Stimulated activated naive CD4-positive, alpha-beta T cell (primary cell): ENCODE results near the gene RUNX1.

Experiments
- DNase-seq, 6 experiments: peaks; one replicate each; lab custom pipeline; 2025; lab: John Stamatoyannopoulos, UW

Gene RUNX1

DNA sequence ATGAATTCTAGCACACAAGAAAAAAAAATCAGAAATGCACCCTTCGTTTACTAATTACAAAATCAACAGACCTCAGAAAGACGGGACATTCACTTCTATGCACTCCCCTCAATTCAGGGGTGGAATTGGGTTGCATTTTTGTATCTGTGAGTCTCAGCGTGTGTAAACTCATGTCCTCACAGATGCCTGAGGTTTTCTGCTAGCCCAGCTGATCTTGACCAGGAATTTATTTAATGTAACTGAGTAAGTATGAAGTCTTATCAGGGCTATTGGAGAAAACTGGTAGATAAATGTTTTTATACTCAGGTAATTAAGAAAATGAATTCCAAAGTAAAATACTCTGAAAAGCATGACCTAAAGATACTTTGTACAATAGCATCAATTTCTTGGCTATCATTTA lies 167.7 kb downstream of the RUNX1 start:
- DNase-seq: no peak

DNA sequence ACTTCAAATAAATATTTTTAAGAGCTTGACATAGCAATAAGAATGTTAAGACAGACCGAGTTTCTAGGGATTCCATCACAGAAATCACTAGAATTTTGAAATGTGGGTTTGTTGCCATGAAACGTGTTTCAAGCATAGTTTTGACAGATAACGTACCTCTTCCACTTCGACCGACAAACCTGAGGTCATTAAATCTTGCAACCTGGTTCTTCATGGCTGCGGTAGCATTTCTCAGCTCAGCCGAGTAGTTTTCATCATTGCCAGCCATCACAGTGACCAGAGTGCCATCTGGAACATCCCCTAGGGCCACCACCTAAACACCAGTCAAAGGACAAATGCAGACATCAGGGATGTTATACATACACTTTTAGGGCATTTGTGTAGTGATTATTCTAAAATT lies 168.7 kb downstream of the RUNX1 start:
- DNase-seq: no peak

DNA sequence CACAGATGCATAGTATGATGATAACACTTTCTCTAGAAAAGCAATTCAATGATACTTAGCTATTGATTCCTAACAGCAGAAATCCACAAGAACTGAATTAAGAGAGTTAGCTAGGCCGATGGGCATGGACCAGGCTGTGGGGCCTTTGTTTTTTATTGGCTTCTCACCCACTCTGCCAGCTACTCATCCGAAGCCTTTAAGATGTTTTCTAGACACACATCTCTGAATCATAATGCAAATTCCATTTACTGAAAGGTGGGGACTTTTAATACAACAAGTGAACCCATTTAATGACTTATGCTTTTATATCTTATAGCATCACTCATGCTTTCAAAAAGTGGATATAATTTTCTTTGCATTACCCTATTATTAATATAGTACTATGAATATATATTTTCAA lies 170.2 kb downstream of the RUNX1 start:
- DNase-seq: no peak

DNA sequence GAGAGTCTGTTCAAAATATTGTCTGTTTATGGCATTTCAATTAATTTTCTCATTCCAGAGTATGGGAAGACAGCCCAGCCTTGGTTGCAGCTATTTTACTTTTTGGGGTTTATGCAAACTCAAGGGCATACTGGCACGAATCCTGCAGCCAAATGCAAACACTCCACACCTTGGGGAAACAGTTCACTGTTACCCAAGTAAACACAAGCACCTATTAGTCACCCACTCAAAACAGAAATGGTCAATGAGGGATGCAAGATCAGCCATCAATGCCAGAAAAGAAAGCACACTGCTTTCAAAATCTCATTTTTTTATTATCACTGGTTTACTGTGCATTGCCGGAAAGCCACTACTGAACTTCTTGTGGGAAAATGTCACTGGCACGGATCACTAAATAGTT lies 170.6 kb downstream of the RUNX1 start:
- no peak for DNase-seq

DNA sequence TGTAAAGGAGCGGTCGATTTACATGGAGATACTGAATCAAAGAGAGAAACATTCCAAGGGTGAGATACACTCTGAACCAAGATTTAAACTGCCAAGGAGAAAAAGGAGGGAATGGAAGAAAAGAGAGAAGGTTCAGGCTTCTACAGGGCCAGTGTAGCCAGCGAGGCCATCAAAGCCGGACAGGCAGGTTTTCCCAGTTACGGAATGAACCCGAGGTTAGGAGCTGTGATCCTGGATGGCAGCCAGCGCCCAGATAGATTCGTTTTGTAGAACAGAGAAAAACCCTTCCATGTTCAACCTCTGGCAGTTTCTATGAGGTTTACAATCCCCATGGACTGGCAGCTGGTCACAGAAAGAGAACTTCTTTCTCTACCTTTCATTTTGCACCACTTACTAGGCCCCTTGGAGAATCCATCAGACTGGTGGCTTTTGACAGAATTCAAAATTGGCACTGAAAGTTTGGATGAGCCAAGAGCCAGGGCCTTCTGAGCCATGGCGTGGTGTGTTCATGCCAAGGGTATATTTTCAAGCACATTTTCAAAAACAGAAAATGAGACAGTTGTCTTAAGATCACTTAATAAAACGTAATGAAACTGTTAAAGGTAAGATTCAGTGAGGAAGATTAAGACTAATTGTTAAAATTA lies 171.5 kb downstream of the RUNX1 start:
- no peak for DNase-seq

DNA sequence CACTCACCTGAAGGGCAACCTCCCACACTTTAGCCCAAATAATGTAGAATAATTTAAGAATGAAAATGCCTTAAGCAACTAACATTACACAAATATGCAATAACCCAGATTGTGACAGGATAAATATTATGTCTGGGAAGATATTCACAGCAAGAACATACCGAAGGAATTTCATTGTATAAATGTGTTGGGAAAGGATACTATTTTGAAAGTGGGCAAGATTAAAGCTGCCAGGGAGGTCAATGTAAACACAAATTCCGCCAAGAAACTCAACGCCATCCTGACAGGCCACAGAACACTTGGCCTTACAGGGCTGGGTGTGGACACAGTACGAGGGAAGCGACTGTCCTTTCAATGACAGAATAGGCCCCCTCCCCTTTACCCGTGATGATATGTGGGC lies 173.3 kb downstream of the RUNX1 start:
- no peak for DNase-seq

DNA sequence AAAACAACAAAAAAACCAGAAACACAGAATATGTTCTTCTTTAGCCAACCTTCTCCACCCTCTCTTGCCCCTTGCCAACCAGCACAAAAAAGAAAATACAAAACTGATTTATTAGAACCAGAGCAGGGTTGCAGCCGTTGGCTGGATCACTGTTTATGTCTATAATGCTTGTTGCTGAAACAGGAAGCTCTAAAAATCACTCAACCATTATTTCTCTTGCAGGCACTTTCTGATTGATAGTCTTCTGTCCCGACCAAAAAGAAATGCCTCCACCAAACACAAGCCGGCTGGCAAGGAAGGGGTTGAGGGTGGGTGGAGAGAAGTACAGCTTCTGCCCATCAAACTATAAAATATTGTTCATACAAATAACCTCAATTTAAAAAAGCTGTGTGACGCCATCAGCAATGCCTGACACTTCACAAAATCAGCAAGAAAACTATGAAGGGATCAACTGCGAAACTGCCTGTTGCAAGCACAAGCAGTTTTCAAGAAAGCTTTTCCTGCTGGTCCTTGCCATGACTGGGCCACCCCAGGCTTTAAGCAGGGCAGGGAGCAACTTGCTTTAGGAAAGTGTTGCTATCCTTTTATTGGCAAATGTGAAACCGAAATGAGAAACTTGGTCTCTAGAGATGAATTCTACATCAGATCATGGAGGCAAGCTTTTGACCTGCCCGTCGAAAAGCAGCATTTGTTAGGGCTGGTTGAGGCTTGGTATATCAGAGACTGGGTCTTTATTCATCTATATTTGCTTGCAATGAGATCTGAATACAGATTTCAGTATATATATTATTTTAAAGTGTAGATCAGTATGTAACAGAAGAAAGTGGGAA lies 174.2 kb downstream of the RUNX1 start:
- no peak for DNase-seq

DNA sequence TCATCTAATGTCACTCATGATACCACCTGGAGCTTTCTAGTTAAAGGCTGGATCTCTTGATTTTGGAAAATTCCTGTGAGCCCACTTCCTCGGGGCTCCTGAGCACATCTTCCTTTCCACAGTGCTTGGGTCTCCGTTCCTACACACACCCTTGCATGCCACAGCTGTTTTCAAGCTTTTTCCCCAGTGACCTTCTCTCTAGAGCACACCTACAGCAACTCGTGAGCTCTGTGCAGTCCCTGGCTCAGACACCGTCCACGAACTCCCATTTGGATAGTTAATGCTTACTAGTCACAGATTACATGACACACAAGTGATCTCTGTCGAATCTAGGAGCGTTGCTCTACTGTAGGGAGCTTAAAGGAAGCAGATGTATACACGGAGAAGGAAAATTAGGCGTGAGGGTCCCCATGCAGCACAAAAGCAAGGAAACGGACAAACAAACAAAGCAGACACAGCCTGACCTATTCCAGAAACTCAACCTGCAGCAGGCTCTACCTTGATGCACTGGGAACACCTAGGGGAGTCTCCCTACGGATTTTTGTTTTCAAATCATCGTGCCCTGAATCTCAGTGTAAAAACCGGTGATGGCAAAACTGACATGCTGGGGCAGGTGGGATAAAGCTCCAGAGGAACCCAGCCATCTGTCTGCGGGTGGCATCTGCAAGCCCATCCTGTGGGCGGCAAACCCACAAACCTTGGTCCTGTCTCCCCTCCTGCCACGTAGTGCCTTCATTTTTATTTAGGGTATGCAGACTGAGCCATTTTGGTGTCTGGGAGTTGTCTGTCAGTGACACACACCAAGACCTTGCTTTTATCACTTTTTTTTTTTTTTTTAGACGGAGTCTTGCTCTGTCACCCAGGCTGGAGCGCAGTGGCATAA lies 177.8 kb downstream of the RUNX1 start:
- DNase-seq: no peak

DNA sequence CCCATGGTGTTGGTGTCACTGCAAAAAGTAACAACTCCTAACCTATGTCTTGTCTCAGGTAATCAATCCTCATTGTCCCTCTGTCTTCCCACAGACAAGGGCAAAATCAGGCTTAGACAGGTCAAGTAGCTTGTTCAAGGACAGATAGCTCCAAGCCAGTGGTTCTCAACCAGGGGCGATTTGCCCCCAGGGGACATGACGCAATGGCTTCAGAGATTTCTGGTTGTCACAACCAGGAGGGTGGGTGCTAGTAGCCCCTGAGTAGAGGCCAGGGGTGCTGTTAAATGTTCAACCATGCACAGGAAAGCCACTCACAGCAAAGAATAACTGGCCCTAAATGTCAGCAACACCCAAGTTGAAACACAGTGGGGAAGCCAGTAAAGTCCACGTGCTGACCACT lies 178.9 kb downstream of the RUNX1 start:
- no peak for DNase-seq

DNA sequence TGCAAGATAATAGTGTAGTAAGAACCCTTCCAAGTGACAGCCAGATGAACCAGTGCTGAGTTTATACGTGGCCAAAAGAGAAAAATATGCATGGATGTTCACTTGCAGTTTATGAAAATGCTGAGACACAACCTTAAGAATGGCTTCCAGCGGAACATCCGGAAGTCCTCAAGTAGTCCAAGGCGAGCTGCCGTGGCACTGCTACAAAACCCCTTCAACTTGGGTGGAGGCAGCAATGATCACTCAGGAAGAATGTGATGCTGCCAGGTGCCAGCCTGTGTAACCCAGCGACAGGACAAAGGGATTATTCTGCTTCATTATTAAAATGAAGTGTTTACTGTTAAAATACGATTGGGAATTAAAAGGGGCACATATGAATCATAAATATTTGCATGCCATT lies 179.6 kb downstream of the RUNX1 start:
- DNase-seq: no peak

DNA sequence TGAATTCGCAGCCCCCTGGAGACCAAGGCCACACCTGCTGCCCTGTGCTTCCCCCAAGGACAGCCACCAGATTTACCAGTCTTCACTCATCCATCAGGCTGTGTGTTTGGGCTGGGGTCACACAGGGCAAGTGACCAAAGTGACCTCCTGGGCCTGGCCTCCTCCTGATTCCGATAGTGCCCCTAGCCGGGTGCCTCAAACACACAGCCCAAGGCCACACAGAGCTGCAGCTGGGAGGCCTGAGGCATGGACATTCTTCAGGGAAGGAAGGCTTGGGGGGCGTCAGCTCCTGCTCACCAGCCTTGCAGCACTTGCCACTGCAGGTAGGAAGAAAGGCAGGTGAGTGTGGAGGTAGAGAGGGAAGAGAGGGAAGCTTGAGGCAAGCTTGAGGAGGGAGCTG lies 181.3 kb downstream of the RUNX1 start:
- DNase-seq: no peak

DNA sequence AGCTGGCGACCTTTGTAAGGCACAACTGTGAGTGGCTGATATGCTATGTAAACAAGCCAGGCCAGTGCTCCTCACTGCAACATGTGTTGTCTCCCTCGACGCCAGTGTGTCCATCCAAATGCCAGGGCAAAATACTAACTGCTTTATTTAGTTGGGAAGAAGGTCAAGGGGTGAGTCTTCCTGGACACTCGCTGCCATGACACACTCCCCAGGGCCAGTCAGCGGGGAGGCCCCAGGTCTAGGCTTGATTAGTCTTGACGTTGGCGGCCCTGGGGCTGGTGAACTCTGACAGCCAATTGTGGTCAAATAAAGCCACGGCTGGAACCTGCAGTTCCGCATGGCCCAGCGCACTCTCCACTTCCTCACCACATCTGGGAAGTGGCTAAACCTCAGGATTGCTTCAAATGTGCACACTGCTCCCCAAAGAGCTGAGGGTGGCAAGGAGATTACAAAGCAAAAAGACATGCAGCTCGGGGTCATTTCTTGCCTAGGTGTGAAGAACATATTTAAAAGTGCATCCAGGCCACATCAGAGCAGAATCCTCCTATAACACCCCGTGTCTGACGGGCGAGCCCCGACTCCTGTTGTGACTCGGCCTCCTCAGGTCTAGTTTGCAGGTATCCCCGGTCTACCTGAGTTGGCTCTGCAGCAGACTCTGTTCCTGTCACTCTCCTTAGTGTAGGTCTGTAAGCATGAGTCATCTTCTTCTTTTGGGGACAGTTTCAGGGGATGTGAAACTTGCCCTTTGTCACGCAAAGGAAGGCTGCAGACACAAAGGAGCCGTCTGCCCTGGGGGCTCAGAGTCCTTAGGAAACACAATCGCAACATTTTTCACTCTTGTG lies 183.5 kb downstream of the RUNX1 start:
- no peak for DNase-seq

DNA sequence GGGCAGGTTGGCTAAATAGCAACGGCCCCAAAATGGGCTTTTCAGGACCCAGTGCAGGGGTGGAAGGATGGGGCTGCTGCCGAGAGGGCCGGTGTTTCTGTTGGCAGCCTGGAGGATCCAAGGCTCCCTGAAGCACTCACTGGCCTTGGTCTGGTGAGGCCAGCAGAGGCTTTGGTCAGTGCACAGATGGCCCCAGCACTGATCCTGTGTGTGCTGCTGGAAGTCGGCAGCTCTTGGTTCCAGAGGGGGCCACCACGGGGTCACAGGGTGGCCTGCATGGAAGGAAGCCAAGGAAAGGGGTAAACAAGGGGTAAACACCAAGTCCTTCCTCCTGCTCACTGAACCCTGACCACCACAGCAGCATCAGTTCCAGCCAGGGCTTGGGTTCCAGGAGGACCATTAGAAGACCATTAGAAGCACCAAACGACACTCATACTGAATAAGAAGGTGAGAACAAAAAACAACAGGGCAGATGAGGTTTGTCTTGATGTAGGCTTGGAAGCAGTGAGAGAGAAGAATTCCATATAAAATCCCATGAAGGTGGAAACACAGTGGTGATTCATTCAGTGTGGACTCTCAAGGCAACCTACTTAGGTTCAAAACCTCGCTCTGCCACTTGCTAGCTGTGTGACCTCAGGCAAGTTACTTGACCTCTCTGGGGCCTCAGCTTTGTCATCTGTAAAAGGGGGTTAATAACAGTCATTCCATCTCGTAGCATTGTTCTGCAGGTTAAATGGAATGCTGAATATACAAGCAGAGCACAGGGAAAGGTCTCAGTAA lies 184.5 kb downstream of the RUNX1 start:
- no peak for DNase-seq

DNA sequence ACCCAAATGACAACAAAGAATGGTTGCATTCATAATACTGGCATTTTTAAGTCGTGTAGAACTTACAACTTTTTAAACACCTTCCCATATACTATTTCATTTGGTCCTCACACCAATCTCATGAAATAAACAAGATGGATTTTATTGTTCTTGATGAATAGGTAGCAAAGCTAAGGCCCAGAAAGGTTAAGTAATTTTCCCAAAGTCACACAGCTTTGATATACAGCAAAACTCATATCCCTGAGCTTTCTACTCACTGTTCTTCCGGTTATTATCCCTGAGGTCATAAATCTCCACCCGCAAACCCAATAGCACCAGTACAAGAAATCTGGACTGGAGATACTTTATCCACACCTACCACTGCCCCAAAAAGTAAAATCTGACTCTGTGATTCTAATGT lies 186.2 kb downstream of the RUNX1 start:
- DNase-seq: no peak

DNA sequence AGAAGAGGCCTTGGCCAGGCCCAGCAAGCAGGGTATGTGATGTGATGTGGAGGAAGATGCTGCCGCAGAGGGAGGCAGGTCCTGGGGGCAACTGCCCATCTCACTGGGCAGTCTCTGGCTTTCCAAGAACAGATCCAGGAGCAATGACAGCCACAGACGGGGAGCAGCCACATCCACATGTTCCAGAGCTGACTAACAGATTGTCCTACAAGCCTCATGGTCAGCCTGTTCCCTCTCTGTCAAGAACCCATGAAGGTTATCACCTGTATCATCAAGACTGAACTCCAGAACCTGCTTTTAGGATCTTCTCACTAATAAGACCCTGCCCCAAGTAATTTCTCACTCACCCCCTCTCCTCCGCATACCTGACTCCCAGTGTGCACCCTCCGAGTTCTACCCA lies 187.8 kb downstream of the RUNX1 start:
- no peak for DNase-seq

DNA sequence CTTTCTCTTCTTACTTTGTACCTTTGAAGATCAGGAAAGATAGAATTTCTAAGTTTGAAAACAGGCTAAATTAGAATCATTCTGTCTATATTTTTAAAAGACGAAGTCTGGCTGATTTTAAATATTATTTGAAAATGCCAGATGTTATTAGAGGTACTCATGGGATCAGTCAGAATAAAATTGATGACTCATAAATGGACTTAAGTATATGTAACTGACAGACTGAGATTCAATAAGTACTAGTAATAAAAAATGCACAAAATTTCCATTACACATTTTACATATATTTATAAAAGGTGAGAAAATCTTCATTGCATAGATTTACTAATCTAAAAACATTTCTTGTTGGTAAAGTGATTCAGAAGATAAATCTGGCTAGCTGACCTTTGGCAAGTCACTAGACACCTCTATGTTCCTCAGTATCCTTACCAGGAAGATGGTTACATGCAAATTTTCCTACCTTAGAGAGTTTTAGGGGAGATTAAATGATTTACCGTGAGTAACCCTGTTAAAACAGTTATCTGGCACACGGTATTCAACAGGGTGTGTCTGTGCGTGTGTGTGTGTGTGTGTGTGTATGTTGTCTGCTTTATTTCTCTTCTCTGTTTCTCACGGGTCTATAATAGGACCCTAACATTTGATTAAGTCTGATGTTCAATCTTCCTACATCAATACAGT lies 189.0 kb downstream of the RUNX1 start:
- no peak for DNase-seq

DNA sequence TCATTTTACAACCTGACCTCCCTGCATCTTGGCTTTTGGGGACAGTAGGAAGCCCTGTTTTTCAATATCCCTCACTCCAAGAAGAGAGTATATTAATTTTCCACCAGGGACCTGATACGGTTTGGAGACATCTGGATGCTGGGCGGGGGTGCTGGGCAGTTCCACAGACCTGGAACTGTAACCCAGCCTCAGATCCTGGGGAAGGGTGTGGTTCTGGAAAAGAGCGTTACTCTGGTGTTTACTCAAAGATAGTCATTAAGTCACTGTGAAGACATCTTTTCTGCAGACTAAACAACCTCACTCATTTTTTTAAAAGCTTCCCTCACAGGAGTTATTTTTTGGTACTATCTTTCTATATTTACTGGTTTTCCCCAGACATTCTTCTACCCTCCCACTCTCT lies 190.5 kb downstream of the RUNX1 start:
- DNase-seq: no peak

DNA sequence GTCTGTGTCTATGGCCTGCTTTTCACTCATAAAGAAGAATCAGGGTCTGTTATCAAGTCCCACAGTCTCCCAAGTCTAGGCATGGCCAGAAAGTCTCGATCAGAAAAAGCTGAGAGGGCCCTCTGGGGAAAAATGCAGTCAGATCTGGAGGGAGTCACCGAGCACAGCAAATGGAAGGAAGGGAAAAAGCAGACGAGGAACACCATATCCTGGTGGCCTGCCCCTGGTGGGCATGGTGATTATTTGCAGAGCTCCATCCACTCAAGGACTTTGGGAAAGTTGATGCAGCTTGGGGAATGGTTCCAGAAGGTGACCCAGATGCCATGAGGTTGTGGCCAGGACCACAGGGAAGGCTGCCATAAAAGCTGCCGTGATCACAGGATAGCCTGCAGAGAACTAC lies 191.2 kb downstream of the RUNX1 start:
- DNase-seq: no peak

DNA sequence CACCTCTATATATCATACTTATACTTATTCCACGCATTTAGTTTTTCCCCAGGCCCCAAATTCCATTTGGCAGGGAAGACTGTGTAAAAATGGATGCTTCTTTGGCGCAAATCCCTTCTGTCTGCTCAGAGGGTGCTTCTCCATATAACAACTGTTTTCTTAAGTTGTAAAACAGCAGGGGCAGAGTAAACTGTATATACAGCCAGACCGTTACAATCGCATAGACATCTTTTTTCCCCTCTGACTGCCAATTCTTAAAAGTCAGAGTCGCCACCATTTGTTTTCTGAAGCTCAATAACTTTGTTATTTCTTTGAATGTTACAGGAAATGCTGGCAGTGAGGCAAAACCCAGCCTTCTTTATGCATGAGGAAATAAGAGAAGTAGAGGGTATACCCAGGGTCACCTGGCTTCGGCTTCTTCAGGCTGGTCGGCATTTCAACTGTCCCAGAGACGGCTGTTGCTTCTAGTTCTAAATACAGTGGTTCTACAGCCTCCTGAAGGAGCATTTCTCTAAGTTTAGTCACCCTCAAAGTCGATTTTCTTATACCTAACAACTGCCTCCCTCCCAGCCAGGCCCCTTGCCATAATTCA lies 191.9 kb downstream of the RUNX1 start:
- no peak for DNase-seq

DNA sequence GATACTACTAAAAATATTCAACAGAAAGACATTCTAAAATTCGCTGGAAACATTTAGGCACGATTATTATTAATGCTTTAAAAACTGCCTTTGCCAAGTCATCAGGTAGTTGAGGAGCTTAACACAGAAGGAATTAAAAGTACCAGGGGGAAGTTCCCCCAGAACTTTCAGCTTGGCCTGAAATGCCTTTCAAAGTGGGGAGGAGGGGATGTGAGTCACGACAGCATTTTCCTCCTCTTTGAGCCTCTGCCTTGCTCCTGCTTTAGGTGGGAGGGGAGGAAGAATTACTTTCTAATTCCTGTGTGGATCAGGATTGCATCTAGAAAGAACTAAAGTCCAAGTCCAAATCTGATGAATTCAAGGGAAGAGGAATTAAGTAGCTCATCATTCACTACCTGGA lies 196.7 kb downstream of the RUNX1 start:
- DNase-seq: no peak
